Measurements from ENCODE around the gene ADAM8. TPM values are rescaled to one million over a fixed set of nuclear protein-coding genes. Genes with fewer than 3 reads are reported as not detected.

Gene ADAM8
- total RNA-seq, 1 donor from 2014 or later, result 2.6 TPM

- H3K27ac ChIP-seq (ENCODE audit: low read depth, low read length), result no peak overlapping the region
- no peak overlapping the region for H3K4me3 ChIP-seq (ENCODE audit: low read length in 3 of 3)
- H3K27me3 ChIP-seq (ENCODE audit: control insufficient read depth in 3 of 3, insufficient read depth in 3 of 3, low read length in 3 of 3), result peaks cover 27 to 53% (median 39%) of the 10 kb centered on the region in 3 donors
- no peak overlapping the region for H3K9ac ChIP-seq (ENCODE audit: low read depth in 1 of 3, low read length in 3 of 3)
- H3K9me3 ChIP-seq (ENCODE audit: control insufficient read depth in 3 of 3, low read length in 3 of 3), result no peaks in the 10 kb centered on the region
- H3K36me3 ChIP-seq (ENCODE audit: control insufficient read depth in 3 of 3, insufficient read depth in 3 of 3, low read length in 3 of 3), result no peaks in the 10 kb centered on the region
- H3K4me1 ChIP-seq (ENCODE audit: control insufficient read depth in 3 of 3, insufficient read depth in 3 of 3, low read length in 3 of 3), result no peaks in the 10 kb centered on the region
These were observed 58.7 kb downstream of the ADAM8 start for GRCh38 chr10:133217800-133218589.

GRCh38 chr10:133216776-133217175 lies 59.9 kb downstream of the ADAM8 start:
- no peak overlapping the region for H3K4me3 ChIP-seq (ENCODE audit: low read length in 3 of 3)
- no peaks in the 10 kb centered on the region for H3K4me1 ChIP-seq (ENCODE audit: control insufficient read depth in 3 of 3, insufficient read depth in 3 of 3, low read length in 3 of 3)
- H3K9me3 ChIP-seq (ENCODE audit: control insufficient read depth in 3 of 3, low read length in 3 of 3), result no peaks in the 10 kb centered on the region
- H3K9ac ChIP-seq (ENCODE audit: low read depth in 1 of 3, low read length in 3 of 3), result no peak overlapping the region
- no peak overlapping the region for H3K27ac ChIP-seq (ENCODE audit: low read depth, low read length)
- H3K27me3 ChIP-seq (ENCODE audit: control insufficient read depth in 3 of 3, insufficient read depth in 3 of 3, low read length in 3 of 3), result peaks cover 32 to 66% (median 47%) of the 10 kb centered on the region in 3 donors
- H3K36me3 ChIP-seq (ENCODE audit: control insufficient read depth in 3 of 3, insufficient read depth in 3 of 3, low read length in 3 of 3), result no peaks in the 10 kb centered on the region

- Histone ChIP-seq H3K9me3 (ENCODE audit: control insufficient read depth in 3 of 3, low read length in 3 of 3) (no peaks in the 10 kb centered on the region), H3K27ac (ENCODE audit: low read depth, low read length) (no peak overlapping the region), H3K4me3 (ENCODE audit: low read length in 3 of 3) (no peak overlapping the region), H3K4me1 (ENCODE audit: control insufficient read depth in 3 of 3, insufficient read depth in 3 of 3, low read length in 3 of 3) (no peaks in the 10 kb centered on the region), H3K9ac (ENCODE audit: low read depth in 1 of 3, low read length in 3 of 3) (no peak overlapping the region), H3K36me3 (ENCODE audit: control insufficient read depth in 3 of 3, insufficient read depth in 3 of 3, low read length in 3 of 3) (no peaks in the 10 kb centered on the region), H3K27me3 (ENCODE audit: control insufficient read depth in 3 of 3, insufficient read depth in 3 of 3, low read length in 3 of 3) (peaks cover 26 to 59% (median 44%) of the 10 kb centered on the region in 3 donors)
These were observed 61.1 kb downstream of the ADAM8 start for GRCh38 chr10:133215586-133215985.

GRCh38 chr10:133214468-133215410 lies 61.9 kb downstream of the ADAM8 start:
- Histone ChIP-seq H3K9me3 (ENCODE audit: control insufficient read depth in 3 of 3, low read length in 3 of 3) (no peaks in the 10 kb centered on the region), H3K4me1 (ENCODE audit: control insufficient read depth in 3 of 3, insufficient read depth in 3 of 3, low read length in 3 of 3) (no peaks in the 10 kb centered on the region), H3K27me3 (ENCODE audit: control insufficient read depth in 3 of 3, insufficient read depth in 3 of 3, low read length in 3 of 3) (peaks cover 26 to 58% (median 44%) of the 10 kb centered on the region in 3 donors)

GRCh38 chr10:133213641-133214467 lies 62.8 kb downstream of the ADAM8 start:
- no peak overlapping the region for H3K4me3 ChIP-seq (ENCODE audit: low read length in 3 of 3)
- no peak overlapping the region for H3K9ac ChIP-seq (ENCODE audit: low read depth in 1 of 3, low read length in 3 of 3)
- H3K27me3 ChIP-seq (ENCODE audit: control insufficient read depth in 3 of 3, insufficient read depth in 3 of 3, low read length in 3 of 3), result peaks cover 24 to 52% (median 36%) of the 10 kb centered on the region in 3 donors
- no peaks in the 10 kb centered on the region for H3K4me1 ChIP-seq (ENCODE audit: control insufficient read depth in 3 of 3, insufficient read depth in 3 of 3, low read length in 3 of 3)
- H3K9me3 ChIP-seq (ENCODE audit: control insufficient read depth in 3 of 3, low read length in 3 of 3), result no peaks in the 10 kb centered on the region
- no peaks in the 10 kb centered on the region for H3K36me3 ChIP-seq (ENCODE audit: control insufficient read depth in 3 of 3, insufficient read depth in 3 of 3, low read length in 3 of 3)
- no peak overlapping the region for H3K27ac ChIP-seq (ENCODE audit: low read depth, low read length)

More at GRCh38 chr10:133214468-133215410, 61.9 kb downstream of the ADAM8 start:
- H3K9ac ChIP-seq (ENCODE audit: low read depth in 1 of 3, low read length in 3 of 3), result no peak overlapping the region
- H3K27ac ChIP-seq (ENCODE audit: low read depth, low read length), result no peak overlapping the region
- no peaks in the 10 kb centered on the region for H3K36me3 ChIP-seq (ENCODE audit: control insufficient read depth in 3 of 3, insufficient read depth in 3 of 3, low read length in 3 of 3)
- no peak overlapping the region for H3K4me3 ChIP-seq (ENCODE audit: low read length in 3 of 3)

DNA sequence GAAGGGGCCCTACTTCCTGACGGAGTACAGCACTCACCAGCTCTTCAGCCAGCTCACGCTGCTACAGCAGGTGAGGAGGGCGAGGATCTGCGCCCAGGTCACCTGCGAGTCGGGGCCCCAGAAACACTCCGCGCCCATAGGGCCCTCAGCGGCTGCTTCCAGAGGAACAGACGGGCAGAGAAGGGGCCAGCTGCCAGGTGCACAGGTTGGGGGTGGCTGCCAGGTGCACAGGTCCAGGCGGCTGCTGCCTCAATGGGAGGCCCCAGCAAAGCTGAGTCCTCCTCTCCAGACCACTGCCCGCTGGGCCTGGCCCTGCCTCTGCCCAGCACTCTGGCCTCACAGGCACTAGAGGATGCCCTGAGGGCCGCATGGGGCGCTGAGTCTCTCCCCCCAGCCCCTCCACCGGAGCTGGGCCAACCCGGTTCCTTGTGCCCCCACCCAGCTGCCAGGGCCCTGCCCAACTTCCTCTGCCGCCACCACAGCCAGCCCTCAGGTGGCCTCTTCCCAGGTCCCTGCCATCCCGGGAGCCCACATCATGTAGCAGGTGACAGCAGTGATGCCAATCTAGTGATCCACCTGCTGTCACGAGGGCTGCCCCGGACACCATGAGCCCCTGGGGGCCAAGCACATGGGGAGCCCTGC lies 63.7 kb downstream of the ADAM8 start:
- no peak overlapping the region for H3K27ac ChIP-seq (ENCODE audit: low read depth, low read length)
- no peaks in the 10 kb centered on the region for H3K4me1 ChIP-seq (ENCODE audit: control insufficient read depth in 3 of 3, insufficient read depth in 3 of 3, low read length in 3 of 3)
- no peak overlapping the region for H3K4me3 ChIP-seq (ENCODE audit: low read length in 3 of 3)
- no peak overlapping the region for H3K9ac ChIP-seq (ENCODE audit: low read depth in 1 of 3, low read length in 3 of 3)
- no peaks in the 10 kb centered on the region for H3K36me3 ChIP-seq (ENCODE audit: control insufficient read depth in 3 of 3, insufficient read depth in 3 of 3, low read length in 3 of 3)
- H3K9me3 ChIP-seq (ENCODE audit: control insufficient read depth in 3 of 3, low read length in 3 of 3), result no peaks in the 10 kb centered on the region
- peaks cover 20 to 43% (median 37%) of the 10 kb centered on the region in 3 donors for H3K27me3 ChIP-seq (ENCODE audit: control insufficient read depth in 3 of 3, insufficient read depth in 3 of 3, low read length in 3 of 3)

Other genes starting within 250 kb of the ADAM8 start
- gene ADGRA1, start 188.9 kb downstream of the ADAM8 start, total RNA-seq, result under 0.01 TPM
- 0.52 TPM for gene KNDC1, start 116.6 kb downstream of the ADAM8 start, total RNA-seq
- not detected for gene UTF1, start 46.7 kb downstream of the ADAM8 start, total RNA-seq
- not detected for gene VENTX, start 39.0 kb downstream of the ADAM8 start, total RNA-seq
- gene TUBGCP2, start 32.0 kb upstream of the ADAM8 start, total RNA-seq, result 39.7 TPM
- 30.3 TPM for gene ZNF511, start 32.0 kb upstream of the ADAM8 start, total RNA-seq
- not detected for gene CALY, start 60.0 kb upstream of the ADAM8 start, total RNA-seq
- gene PRAP1, start 70.5 kb upstream of the ADAM8 start, total RNA-seq, result not detected
- 9.4 TPM for gene FUOM, start 81.2 kb upstream of the ADAM8 start, total RNA-seq
- 76.7 TPM for gene ECHS1, start 96.5 kb upstream of the ADAM8 start, total RNA-seq
- gene PAOX, start 102.4 kb upstream of the ADAM8 start, total RNA-seq, result 7.3 TPM
- 21.9 TPM for gene MTG1, start 117.3 kb upstream of the ADAM8 start, total RNA-seq
- 0.52 TPM for gene SPRN, start 147.8 kb upstream of the ADAM8 start, total RNA-seq
- 1.6 TPM for gene SCART1, start 177.1 kb upstream of the ADAM8 start, total RNA-seq